ENCODE results near the gene NUDCD3.

DNA sequence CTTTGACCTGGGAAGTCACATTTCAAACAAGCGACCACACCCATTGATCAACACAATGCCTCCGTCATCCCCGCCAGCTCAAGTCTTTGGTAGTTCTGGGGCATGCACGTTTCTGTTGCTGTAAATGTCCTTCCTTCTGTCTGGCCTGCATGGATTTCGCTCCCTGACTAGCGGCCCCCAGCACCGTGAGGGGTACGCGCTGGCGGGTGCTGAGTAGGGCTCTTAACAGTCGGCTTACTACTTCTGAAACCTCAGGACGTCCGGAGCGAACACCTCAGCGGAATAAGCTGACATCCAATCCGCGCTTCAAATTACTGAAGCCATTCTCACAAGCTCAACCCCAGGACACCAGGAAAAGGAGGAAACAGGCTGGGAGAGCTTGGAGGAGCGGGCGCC, 505 bp downstream of the NUDCD3 start:
- TF ChIP-seq FOXK2 (IDR thresholded peaks at IDR 0.05) (no peak), LEF1 (IDR thresholded peaks at IDR 0.05; ENCODE audit: borderline replicate concordance) (no peak), NFRKB (IDR thresholded peaks at IDR 0.05) (no peak), ARNT (IDR thresholded peaks at IDR 0.05) (no peak), BHLHE40 (IDR thresholded peaks at IDR 0.05; ENCODE audit: borderline replicate concordance) (no peak), ELF4 (IDR thresholded peaks at IDR 0.05) (no peak), ZNF384 (IDR thresholded peaks at IDR 0.05) (no peak), CTBP1 (IDR thresholded peaks at IDR 0.05; ENCODE audit: borderline replicate concordance) (no peak), FOXM1 (IDR thresholded peaks at IDR 0.05; ENCODE audit: borderline replicate concordance) (no peak), SP1 (IDR thresholded peaks at IDR 0.05) (no peak)
- TF ChIP-seq, protein P1, sequence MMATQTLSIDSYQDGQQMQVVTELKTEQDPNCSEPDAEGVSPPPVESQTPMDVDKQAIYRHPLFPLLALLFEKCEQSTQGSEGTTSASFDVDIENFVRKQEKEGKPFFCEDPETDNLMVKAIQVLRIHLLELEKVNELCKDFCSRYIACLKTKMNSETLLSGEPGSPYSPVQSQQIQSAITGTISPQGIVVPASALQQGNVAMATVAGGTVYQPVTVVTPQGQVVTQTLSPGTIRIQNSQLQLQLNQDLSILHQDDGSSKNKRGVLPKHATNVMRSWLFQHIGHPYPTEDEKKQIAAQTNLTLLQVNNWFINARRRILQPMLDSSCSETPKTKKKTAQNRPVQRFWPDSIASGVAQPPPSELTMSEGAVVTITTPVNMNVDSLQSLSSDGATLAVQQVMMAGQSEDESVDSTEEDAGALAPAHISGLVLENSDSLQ (IDR thresholded peaks at IDR 0.05), result no peak

Measured in HEK293T (cell line).